HepG2 (cell line): ENCODE data around the gene TCF12.

Source experiments
- BHLHE40 ChIP-seq: IDR thresholded peaks from 2 replicates; pipeline ENCODE4 v1.6.1; 2011; ENCODE audit warnings: low read length, improper control_type of control experiment
- CTCF ChIP-seq: sonication (generic); formaldehyde crosslinking; IDR thresholded peaks from 2 replicates; pipeline ENCODE4 v1.5.0; 2020; ENCODE audit warnings: mild to moderate bottlenecking, missing genetic modification reagents, moderate library complexity
- POLR2A ChIP-seq, 2 experiments: IDR thresholded peaks; 2 replicates each; pipeline ENCODE4 v1.6.1; 2011; ENCODE audit warnings: low read depth in 2 of 2, low read length in 2 of 2, mild to moderate bottlenecking in 1 of 2, moderate library complexity in 1 of 2; ENCODE audit not compliant: insufficient read depth in 1 of 2
- ZNF251 ChIP-seq: sonication (generic); formaldehyde crosslinking; IDR thresholded peaks from 2 replicates; pipeline ENCODE4 v1.9.0; 2021; ENCODE audit warnings: mild to moderate bottlenecking, missing genetic modification reagents
- ZNF543 ChIP-seq: sonication (generic); formaldehyde crosslinking; IDR thresholded peaks from 2 replicates; pipeline ENCODE4 v1.4.0; 2020; ENCODE audit warnings: mild to moderate bottlenecking, missing genetic modification reagents

GRCh38 chr15:57005244-57005643 lies 86.8 kb downstream of the TCF12 start:
- TF ChIP-seq ZNF543 (CRISPR knock-in tag) (no peak), POLR2A (IDR thresholded peaks at IDR 0.05; ENCODE audit: insufficient read depth in 1 of 2, low read depth in 2 of 2, low read length in 2 of 2) (no peak), BHLHE40 (no peak), ZNF251 (CRISPR knock-in tag) (no peak), CTCF (CRISPR knock-in tag) (no peak)
